Stimulated activated CD8-positive, alpha-beta memory T cell treated with anti-CD3 and anti-CD28 coated beads, Interleukin-7, amount 100 ng/mL, for 1 hour (primary cell): ENCODE measurements around the gene PAQR7.

ENCODE experiments used
- DNase-seq, 2 donors: peaks; one replicate each; pipeline ENCODE4 v3.0.0-alpha.2; 2020; ENCODE audit warnings: low read depth in 2 of 2

PAQR7 gene

GRCh38 chr1:25902462-25902861 lies 27.0 kb upstream of the PAQR7 start:
- DNase-seq: no peak

- DNase-seq: no peak
These were observed 24.7 kb upstream of the PAQR7 start for GRCh38 chr1:25900219-25900618.

- no peak for DNase-seq
These were observed 24.3 kb upstream of the PAQR7 start for GRCh38 chr1:25899792-25900191.

- no peak for DNase-seq
These were observed 22.9 kb upstream of the PAQR7 start for GRCh38 chr1:25898223-25899015.

- no peak for DNase-seq
These were observed 22.2 kb upstream of the PAQR7 start for GRCh38 chr1:25897754-25898153.

GRCh38 chr1:25896266-25896665 lies 20.8 kb upstream of the PAQR7 start:
- no peak for DNase-seq

GRCh38 chr1:25895365-25895990 lies 20.0 kb upstream of the PAQR7 start:
- peak; percentile 82 to 83 for DNase-seq

- DNase-seq: no peak
These were observed 17.6 kb upstream of the PAQR7 start for GRCh38 chr1:25893116-25893515.

GRCh38 chr1:25891606-25892005 lies 16.1 kb upstream of the PAQR7 start:
- no peak for DNase-seq

GRCh38 chr1:25890239-25891034 lies 14.9 kb upstream of the PAQR7 start:
- no peak for DNase-seq

- no peak for DNase-seq
These were observed 14.0 kb upstream of the PAQR7 start for GRCh38 chr1:25889470-25889869.

- DNase-seq: no peak
These were observed 13.0 kb upstream of the PAQR7 start for GRCh38 chr1:25888426-25888987.

- DNase-seq: no peak
These were observed 10.1 kb upstream of the PAQR7 start for GRCh38 chr1:25885602-25886001.

- DNase-seq: no peak
These were observed 5.8 kb upstream of the PAQR7 start for GRCh38 chr1:25881266-25881665.

- no peak for DNase-seq
These were observed 5.0 kb upstream of the PAQR7 start for GRCh38 chr1:25880518-25880917.

GRCh38 chr1:25879675-25880074 lies 4.2 kb upstream of the PAQR7 start:
- no peak for DNase-seq

- DNase-seq: no peak
These were observed 3.2 kb upstream of the PAQR7 start for GRCh38 chr1:25878690-25879089.

- DNase-seq: no peak
These were observed 1.6 kb upstream of the PAQR7 start for GRCh38 chr1:25877155-25877554.

GRCh38 chr1:25876693-25877077 lies 1.2 kb upstream of the PAQR7 start:
- DNase-seq: no peak

- no peak for DNase-seq
These were observed 566 bp upstream of the PAQR7 start for GRCh38 chr1:25875856-25876692.

GRCh38 chr1:25874635-25875153 lies 814 bp downstream of the PAQR7 start:
- no peak for DNase-seq
